SK-N-SH treated with all-trans-retinoic acid at 6 μM for 48 hours (cell line): Measurements from ENCODE around the gene GBX1.
A peak's percentile ranks its signal among the peaks of the same experiment; 100 is the strongest.

Experiments used
- ATAC-seq: fragments of 200-7000 bp; cut with Tn5 transposase; 3 replicates; pipeline ENCODE4 v1.9.1; 2020; ENCODE audit warnings: mild to moderate bottlenecking, moderate library complexity
- ARNTL ChIP-seq: fragments of 450-650 bp; formaldehyde crosslinking; IDR thresholded peaks from 2 replicates; pipeline ENCODE4 v1.5.0; 2020; ENCODE audit warnings: low read depth, mild to moderate bottlenecking, moderate library complexity, borderline replicate concordance
- CSDC2 ChIP-seq: fragments of 250-450 bp; sonication (Bioruptor Pico); IDR thresholded peaks from 2 replicates; pipeline ENCODE4 v1.5.0; 2020; ENCODE audit warnings: mild to moderate bottlenecking, moderate library complexity
- CSRNP3 ChIP-seq: fragments of 250-450 bp; sonication (Bioruptor Pico); IDR thresholded peaks from 2 replicates; pipeline ENCODE4 v1.5.1; 2021; ENCODE audit warnings: mild to moderate bottlenecking, moderate library complexity
- ESRRG ChIP-seq: fragments of 250-450 bp; sonication (Bioruptor Pico); IDR thresholded peaks from 2 replicates; pipeline ENCODE4 v1.6.1; 2021; ENCODE audit warnings: mild to moderate bottlenecking
- GLIS3 ChIP-seq: fragments of 250-450 bp; sonication (Bioruptor Pico); IDR thresholded peaks from 2 replicates; pipeline ENCODE4 v1.5.0; 2020; ENCODE audit warnings: mild to moderate bottlenecking, moderate library complexity
- ISL1 ChIP-seq: fragments of 250-450 bp; sonication (Bioruptor Pico); IDR thresholded peaks from 2 replicates; pipeline ENCODE4 v2.1.2; 2022; ENCODE audit warnings: mild to moderate bottlenecking, moderate library complexity
- OSR1 ChIP-seq: fragments of 250-450 bp; sonication (Bioruptor Pico); IDR thresholded peaks from 2 replicates; pipeline ENCODE4 v1.8.0; 2022; ENCODE audit warnings: moderate library complexity, mild to moderate bottlenecking, inconsistent platforms
- POU6F1 ChIP-seq: fragments of 250-450 bp; sonication (Bioruptor Pico); IDR thresholded peaks from 2 replicates; pipeline ENCODE4 v1.8.0; 2021; ENCODE audit warnings: low read depth, mild to moderate bottlenecking, moderate library complexity, borderline replicate concordance
- PPARA ChIP-seq: fragments of 250-450 bp; sonication (Bioruptor Pico); IDR thresholded peaks from 2 replicates; pipeline ENCODE4 v1.5.0; 2020; ENCODE audit warnings: mild to moderate bottlenecking, borderline replicate concordance
- RARB ChIP-seq: fragments of 250-450 bp; sonication (Bioruptor Pico); IDR thresholded peaks from 2 replicates; pipeline ENCODE4 v1.8.0; 2021; ENCODE audit warnings: mild to moderate bottlenecking, moderate library complexity
- SNAI2 ChIP-seq: fragments of 250-450 bp; sonication (Bioruptor Pico); IDR thresholded peaks from 2 replicates; pipeline ENCODE4 v1.5.0; 2020; ENCODE audit warnings: mild to moderate bottlenecking, moderate library complexity
- TCF4 ChIP-seq: fragments of 250-450 bp; sonication (Bioruptor Pico); IDR thresholded peaks from 2 replicates; pipeline ENCODE4 v1.8.0; 2021; ENCODE audit warnings: mild to moderate bottlenecking, moderate library complexity, borderline replicate concordance
- TOX ChIP-seq: fragments of 250-450 bp; sonication (Bioruptor Pico); IDR thresholded peaks from 2 replicates; pipeline ENCODE4 v1.8.0; 2021; ENCODE audit warnings: mild to moderate bottlenecking, moderate library complexity, borderline replicate concordance
- ZC3H10 ChIP-seq: fragments of 250-450 bp; sonication (Bioruptor Pico); IDR thresholded peaks from 2 replicates; pipeline ENCODE4 v1.5.1; 2021; ENCODE audit warnings: mild to moderate bottlenecking, moderate library complexity
- ZFP30 ChIP-seq: fragments of 450-650 bp; formaldehyde crosslinking; IDR thresholded peaks from 2 replicates; pipeline ENCODE4 v1.5.0; 2022; ENCODE audit warnings: mild to moderate bottlenecking, moderate library complexity
- ZNF565 ChIP-seq: fragments of 450-650 bp; formaldehyde crosslinking; conservative IDR thresholded peaks from 2 replicates; pipeline ENCODE4 v1.5.0; 2020; ENCODE audit warnings: low read depth, mild to moderate bottlenecking, moderate library complexity
- ZNF70 ChIP-seq: fragments of 450-650 bp; formaldehyde crosslinking; IDR thresholded peaks from 2 replicates; pipeline ENCODE4 v1.5.0; 2020; ENCODE audit warnings: mild to moderate bottlenecking, moderate library complexity
- ZNF8 ChIP-seq: fragments of 450-650 bp; formaldehyde crosslinking; IDR thresholded peaks from 2 replicates; pipeline ENCODE4 v1.5.0; 2020; ENCODE audit warnings: mild to moderate bottlenecking, moderate library complexity
- TF ChIP-seq, protein P1 (sequence below): fragments of 250-450 bp; sonication (Bioruptor Pico); IDR thresholded peaks from 2 replicates; pipeline ENCODE4 v1.8.0; 2020; ENCODE audit warnings: mild to moderate bottlenecking, moderate library complexity, borderline replicate concordance
- TF ChIP-seq, protein P2 (sequence below): fragments of 250-450 bp; sonication (Bioruptor Pico); IDR thresholded peaks from 2 replicates; pipeline ENCODE4 v1.5.0; 2020; ENCODE audit warnings: mild to moderate bottlenecking, moderate library complexity
- TF ChIP-seq, protein P3 (sequence below): fragments of 250-450 bp; sonication (Bioruptor Pico); IDR thresholded peaks from 2 replicates; pipeline ENCODE4 v1.5.1; 2020; ENCODE audit warnings: low read depth, mild to moderate bottlenecking, moderate library complexity

The GBX1 gene

DNA sequence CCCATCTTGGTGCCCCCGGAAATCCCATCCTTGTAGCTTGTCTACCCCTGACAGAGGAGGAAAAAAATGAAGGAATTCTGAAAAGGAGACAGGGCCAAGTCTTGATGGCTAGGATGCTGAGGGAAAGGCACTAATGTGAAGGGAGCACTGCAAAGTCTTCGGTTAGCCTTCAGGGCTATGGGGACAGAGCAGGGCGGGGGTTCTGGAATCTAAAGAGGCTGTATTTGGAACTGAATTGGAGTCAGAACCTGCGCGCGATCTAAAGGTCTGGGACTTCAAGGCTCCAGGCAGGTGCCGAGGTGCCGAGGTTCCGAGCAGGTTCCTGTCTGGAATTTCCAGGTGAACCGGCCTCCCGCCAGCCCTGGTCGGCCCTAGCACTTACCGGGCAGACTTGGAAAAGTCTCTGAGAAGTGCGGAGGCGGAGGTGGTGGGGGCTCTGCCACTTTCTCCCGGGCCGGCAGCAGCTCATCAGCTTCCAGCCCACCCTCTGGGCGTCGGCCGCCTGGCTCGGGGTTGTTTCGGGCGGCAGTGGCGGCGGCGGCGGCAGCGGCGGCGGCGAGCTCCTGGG, 781 bp downstream of the GBX1 start:
- no peak; the same call in 2 of the 3 replicates for ATAC-seq
- no peak for TF ChIP-seq OSR1
- TF ChIP-seq TOX (CRISPR knock-in tag), result no peak
- no peak for TF ChIP-seq GLIS3 (CRISPR knock-in tag)
- TF ChIP-seq ZFP30 (CRISPR knock-in tag), result no peak
- no peak for TF ChIP-seq PPARA (CRISPR knock-in tag)
- no peak for TF ChIP-seq ZC3H10 (CRISPR knock-in tag)
- TF ChIP-seq, protein P1, sequence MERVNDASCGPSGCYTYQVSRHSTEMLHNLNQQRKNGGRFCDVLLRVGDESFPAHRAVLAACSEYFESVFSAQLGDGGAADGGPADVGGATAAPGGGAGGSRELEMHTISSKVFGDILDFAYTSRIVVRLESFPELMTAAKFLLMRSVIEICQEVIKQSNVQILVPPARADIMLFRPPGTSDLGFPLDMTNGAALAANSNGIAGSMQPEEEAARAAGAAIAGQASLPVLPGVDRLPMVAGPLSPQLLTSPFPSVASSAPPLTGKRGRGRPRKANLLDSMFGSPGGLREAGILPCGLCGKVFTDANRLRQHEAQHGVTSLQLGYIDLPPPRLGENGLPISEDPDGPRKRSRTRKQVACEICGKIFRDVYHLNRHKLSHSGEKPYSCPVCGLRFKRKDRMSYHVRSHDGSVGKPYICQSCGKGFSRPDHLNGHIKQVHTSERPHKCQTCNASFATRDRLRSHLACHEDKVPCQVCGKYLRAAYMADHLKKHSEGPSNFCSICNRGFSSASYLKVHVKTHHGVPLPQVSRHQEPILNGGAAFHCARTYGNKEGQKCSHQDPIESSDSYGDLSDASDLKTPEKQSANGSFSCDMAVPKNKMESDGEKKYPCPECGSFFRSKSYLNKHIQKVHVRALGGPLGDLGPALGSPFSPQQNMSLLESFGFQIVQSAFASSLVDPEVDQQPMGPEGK (CRISPR knock-in tag), result no peak
- no peak for TF ChIP-seq CSRNP3
- TF ChIP-seq ARNTL (CRISPR knock-in tag), result no peak
- TF ChIP-seq, all 23 proteins: peak for 0

DNA sequence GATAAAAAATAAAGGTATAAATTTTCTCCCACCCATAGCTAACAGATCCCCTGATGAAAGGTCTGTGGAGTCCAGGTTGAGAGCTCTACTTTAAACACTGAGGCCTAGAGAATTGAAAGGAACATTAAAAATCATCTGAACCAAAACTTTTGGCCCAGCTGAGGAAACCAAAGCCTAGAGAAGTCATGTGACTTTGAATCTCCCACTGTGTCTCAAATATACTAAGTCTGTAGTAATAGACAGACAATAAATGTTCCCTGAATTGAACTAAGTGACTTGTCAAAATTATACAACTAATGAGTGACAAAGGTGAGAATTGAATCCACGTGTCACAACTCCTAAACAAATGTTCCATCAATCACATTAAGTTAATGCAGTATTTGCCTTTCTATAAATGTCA, 5.7 kb downstream of the GBX1 start:
- no peak for ATAC-seq
- TF ChIP-seq ZNF70 (CRISPR knock-in tag), result no peak

DNA sequence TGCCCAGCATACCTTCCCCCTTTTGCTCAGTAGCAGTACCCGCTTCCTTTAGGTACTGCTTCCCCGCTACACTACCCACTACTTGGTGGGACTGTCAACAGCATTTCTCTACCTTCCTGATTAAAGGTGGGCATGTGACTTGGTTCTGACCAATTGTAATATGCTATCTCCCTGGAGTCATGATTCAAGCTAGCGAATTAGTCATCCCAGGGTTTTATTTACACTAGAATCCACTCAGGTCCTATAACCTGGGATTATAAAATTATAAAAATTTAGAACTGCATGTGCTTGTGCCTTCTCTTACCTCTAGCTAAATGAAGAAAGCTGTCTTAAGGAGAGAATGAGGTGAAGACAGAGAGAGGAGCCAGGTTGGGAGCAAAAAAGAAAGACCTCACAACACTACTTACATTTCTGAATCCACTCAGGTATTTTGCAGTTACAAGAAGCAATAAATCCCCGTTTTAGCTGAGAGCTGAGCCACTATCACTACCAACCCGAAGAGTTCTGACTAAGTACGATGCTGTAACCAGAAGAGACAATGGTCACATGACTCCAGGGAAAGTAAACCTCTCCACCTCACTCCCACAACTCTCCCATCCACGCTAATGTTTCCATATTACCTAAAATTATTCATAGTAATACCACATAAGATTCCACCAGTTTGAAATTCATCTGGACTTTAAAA, 9.7 kb downstream of the GBX1 start:
- TF ChIP-seq PPARA (CRISPR knock-in tag), result no peak
- ATAC-seq, result peak; percentile 19; the same call in 2 of the 3 replicates

DNA sequence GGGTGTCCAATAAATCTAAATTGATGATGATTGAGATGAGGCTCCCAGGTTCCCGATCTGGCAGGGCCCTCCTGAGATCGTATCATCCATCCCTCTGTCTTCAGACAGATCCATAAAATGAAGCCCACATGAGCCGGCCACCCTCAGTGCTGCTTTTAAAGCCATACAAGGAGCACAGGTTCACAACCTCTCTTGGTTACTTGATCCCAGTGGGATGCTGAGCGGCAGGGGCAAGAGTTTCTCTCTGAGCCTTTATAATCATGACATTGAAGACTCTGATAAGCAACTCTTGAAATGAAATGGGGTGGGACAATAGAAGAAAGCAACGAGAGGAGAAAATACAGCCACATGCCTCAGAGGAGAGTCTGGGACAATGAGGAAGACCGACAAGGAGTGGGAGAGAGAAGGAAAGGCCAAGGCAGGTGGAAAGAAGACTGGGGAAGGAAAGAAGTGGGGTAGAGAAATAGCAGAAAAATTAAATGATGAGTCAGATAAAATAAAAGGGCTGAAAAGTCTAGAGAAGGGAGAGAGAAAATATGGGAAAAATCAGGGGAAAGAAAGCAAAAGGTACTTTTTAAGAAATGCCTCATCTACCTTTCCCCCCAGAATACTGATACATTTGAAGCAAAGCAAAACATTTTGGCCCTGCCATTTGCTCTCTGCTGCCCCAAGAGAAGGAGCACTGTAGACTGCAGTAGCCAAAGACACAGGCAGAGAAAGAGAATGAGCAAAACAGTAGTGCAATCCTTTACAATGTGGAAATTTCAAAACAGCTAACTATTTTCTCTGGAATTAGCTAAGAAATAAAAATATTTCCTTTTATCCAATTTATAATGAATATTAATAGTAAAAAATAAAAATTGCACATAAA, 14.6 kb downstream of the GBX1 start:
- TF ChIP-seq, protein P2, sequence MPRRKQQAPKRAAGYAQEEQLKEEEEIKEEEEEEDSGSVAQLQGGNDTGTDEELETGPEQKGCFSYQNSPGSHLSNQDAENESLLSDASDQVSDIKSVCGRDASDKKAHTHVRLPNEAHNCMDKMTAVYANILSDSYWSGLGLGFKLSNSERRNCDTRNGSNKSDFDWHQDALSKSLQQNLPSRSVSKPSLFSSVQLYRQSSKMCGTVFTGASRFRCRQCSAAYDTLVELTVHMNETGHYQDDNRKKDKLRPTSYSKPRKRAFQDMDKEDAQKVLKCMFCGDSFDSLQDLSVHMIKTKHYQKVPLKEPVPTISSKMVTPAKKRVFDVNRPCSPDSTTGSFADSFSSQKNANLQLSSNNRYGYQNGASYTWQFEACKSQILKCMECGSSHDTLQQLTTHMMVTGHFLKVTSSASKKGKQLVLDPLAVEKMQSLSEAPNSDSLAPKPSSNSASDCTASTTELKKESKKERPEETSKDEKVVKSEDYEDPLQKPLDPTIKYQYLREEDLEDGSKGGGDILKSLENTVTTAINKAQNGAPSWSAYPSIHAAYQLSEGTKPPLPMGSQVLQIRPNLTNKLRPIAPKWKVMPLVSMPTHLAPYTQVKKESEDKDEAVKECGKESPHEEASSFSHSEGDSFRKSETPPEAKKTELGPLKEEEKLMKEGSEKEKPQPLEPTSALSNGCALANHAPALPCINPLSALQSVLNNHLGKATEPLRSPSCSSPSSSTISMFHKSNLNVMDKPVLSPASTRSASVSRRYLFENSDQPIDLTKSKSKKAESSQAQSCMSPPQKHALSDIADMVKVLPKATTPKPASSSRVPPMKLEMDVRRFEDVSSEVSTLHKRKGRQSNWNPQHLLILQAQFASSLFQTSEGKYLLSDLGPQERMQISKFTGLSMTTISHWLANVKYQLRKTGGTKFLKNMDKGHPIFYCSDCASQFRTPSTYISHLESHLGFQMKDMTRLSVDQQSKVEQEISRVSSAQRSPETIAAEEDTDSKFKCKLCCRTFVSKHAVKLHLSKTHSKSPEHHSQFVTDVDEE (CRISPR knock-in tag), result no peak
- TF ChIP-seq ARNTL (CRISPR knock-in tag) (no peak), ESRRG (CRISPR knock-in tag) (no peak), ZC3H10 (CRISPR knock-in tag) (no peak), RARB (CRISPR knock-in tag) (no peak), CSDC2 (no peak), ISL1 (CRISPR knock-in tag) (no peak), SNAI2 (CRISPR knock-in tag) (no peak), POU6F1 (no peak), TCF4 (no peak), TOX (CRISPR knock-in tag) (no peak), ZNF8 (CRISPR knock-in tag) (no peak), ZNF565 (no peak), CSRNP3 (no peak), ZNF70 (CRISPR knock-in tag) (no peak), OSR1 (no peak)
- TF ChIP-seq, protein P3, sequence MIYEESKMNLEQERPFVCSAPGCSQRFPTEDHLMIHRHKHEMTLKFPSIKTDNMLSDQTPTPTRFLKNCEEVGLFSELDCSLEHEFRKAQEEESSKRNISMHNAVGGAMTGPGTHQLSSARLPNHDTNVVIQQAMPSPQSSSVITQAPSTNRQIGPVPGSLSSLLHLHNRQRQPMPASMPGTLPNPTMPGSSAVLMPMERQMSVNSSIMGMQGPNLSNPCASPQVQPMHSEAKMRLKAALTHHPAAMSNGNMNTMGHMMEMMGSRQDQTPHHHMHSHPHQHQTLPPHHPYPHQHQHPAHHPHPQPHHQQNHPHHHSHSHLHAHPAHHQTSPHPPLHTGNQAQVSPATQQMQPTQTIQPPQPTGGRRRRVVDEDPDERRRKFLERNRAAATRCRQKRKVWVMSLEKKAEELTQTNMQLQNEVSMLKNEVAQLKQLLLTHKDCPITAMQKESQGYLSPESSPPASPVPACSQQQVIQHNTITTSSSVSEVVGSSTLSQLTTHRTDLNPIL, result no peak
- TF ChIP-seq, all 23 proteins: peak for 0
- peak; percentile 46; the same call in 1 of the 3 replicates for ATAC-seq
